Lung (tissue), 12 donors: ENCODE results near the gene NAV2. TPM values are rescaled to one million over a fixed set of nuclear protein-coding genes. Genes with fewer than 3 reads are reported as not detected.

Experiments
- ATAC-seq: fragments of 200-7000 bp; cut with Tn5 transposase; one replicate; pipeline ENCODE4 v1.9.1; 2020; ENCODE audit warnings: moderate number of reproducible peaks; ENCODE audit not compliant: insufficient read depth, low FRiP score
- DNase-seq, 3 donors: peaks; one replicate each; pipeline ENCODE4 v3.0.0-alpha.2; 2013 to 2017
- H3K27ac ChIP-seq, 2 donors: one replicate each; pipeline ENCODE4 v1.5.1; 2013; ENCODE audit warnings: mild to moderate bottlenecking in 2 of 2, moderate library complexity in 2 of 2, control low read depth in 1 of 2, inconsistent platforms in 1 of 2, low read depth in 1 of 2, low read length in 1 of 2
- H3K27me3 ChIP-seq, 3 donors: one replicate each; pipeline ENCODE4 v1.5.1; 2013; ENCODE audit warnings: low read length in 2 of 3; ENCODE audit not compliant: control insufficient read depth in 3 of 3, insufficient read depth in 3 of 3
- H3K36me3 ChIP-seq, 4 donors: one replicate each; pipeline ENCODE4 v1.5.1; 2013; ENCODE audit warnings: low read length in 4 of 4, mild to moderate bottlenecking in 1 of 4, moderate library complexity in 1 of 4; ENCODE audit not compliant: control insufficient read depth in 4 of 4, insufficient read depth in 4 of 4
- H3K4me1 ChIP-seq, 5 donors: one replicate each; pipeline ENCODE4 v1.5.1; 2013; ENCODE audit warnings: low read length in 5 of 5, mild to moderate bottlenecking in 2 of 5, moderate library complexity in 1 of 5; ENCODE audit not compliant: control insufficient read depth in 5 of 5, insufficient read depth in 5 of 5
- H3K4me3 ChIP-seq: one replicate; pipeline ENCODE4 v1.5.1; 2013; ENCODE audit warnings: mild to moderate bottlenecking, control low read depth, moderate library complexity
- H3K9ac ChIP-seq, 2 donors: one replicate each; pipeline ENCODE4 v1.5.1; 2013; ENCODE audit warnings: low read length in 2 of 2, control low read depth in 1 of 2; ENCODE audit not compliant: insufficient read depth in 1 of 2
- H3K9me3 ChIP-seq, 4 donors: one replicate each; pipeline ENCODE4 v1.5.1; 2013; ENCODE audit warnings: low read length in 3 of 4, mild to moderate bottlenecking in 1 of 4, moderate library complexity in 1 of 4; ENCODE audit not compliant: control insufficient read depth in 4 of 4, insufficient read depth in 3 of 4
- WGBS, 2 donors: extraction: QIAGEN DNeasy Blood & Tissue Kit; methylation state at CpG; one replicate each; pipeline ENCODE4 v1.1.7; 2013; 5-methylcytosine and 5-hydroxymethylcytosine counted together
- polyA plus RNA-seq, 2 donors: library from polyadenylated mRNA; stranded (reverse); fragments of 200-250 nt; gene quantifications; one replicate each; pipeline ENCODE4 v1.2.1, GENCODE V29; 2013
- total RNA-seq, 2 donors: library from RNA; depleted of rRNA in 1 of 2; stranded (reverse); fragments of >200 nt in 1 of 2; gene quantifications; one replicate each; pipeline ENCODE4 v1.2.1, GENCODE V29; 2014 to 2021
- TF ChIP-seq, protein P1 (sequence below): IDR thresholded peaks from 2 replicates; pipeline ENCODE4 v1.5.1; 2012; ENCODE audit warnings: mild to moderate bottlenecking; ENCODE audit errors: control extremely low read depth, extremely low read depth
- donor health status: control.
- donor health status: control.
- donor health status: Bipolar disorder and iron deficiency.
- donor health status: healthy.
- donor health status: DM: yes; HTN: yes; CAD: no.

Gene NAV2
- total and polyA plus RNA-seq, 4 donors, result 6.8 to 47.9 (median 20.2) TPM

DNA sequence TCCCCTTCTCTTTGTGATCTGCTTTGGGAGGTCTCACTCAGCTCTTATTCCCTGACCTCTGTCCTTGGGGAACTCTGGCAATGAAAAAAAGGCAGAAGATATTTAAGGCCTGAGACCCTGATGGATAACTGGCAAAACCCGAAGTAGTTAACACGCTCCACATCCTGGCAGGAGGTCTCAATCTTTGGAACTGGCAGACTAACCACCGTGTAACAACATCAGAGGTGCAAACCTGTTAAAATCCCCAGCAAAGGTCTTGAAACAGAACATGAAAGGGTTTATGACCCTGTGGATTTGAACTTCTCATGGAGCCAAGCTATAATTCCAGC is 287.3 kb downstream of the NAV2 start:
- DNase-seq, result no peak
- Histone ChIP-seq H3K9me3 (no peaks in the 10 kb centered on the region), H3K4me1 (peaks cover 0 to 16% (median 5%) of the 10 kb centered on the region in 5 donors), H3K4me3 (no peak overlapping the region), H3K27me3 (no peaks in the 10 kb centered on the region), H3K9ac (no peak overlapping the region), H3K27ac (peak overlapping the region; percentile 82 to 88), H3K36me3 (peaks cover 0 to 1% (median 0%) of the 10 kb centered on the region in 4 donors)
- WGBS, 2 donors, result 67 to 80% methylated on average over 3 of the region's 3 CpGs
- no peak for ATAC-seq
- TF ChIP-seq, protein P1, sequence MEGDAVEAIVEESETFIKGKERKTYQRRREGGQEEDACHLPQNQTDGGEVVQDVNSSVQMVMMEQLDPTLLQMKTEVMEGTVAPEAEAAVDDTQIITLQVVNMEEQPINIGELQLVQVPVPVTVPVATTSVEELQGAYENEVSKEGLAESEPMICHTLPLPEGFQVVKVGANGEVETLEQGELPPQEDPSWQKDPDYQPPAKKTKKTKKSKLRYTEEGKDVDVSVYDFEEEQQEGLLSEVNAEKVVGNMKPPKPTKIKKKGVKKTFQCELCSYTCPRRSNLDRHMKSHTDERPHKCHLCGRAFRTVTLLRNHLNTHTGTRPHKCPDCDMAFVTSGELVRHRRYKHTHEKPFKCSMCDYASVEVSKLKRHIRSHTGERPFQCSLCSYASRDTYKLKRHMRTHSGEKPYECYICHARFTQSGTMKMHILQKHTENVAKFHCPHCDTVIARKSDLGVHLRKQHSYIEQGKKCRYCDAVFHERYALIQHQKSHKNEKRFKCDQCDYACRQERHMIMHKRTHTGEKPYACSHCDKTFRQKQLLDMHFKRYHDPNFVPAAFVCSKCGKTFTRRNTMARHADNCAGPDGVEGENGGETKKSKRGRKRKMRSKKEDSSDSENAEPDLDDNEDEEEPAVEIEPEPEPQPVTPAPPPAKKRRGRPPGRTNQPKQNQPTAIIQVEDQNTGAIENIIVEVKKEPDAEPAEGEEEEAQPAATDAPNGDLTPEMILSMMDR, result no peak

DNA sequence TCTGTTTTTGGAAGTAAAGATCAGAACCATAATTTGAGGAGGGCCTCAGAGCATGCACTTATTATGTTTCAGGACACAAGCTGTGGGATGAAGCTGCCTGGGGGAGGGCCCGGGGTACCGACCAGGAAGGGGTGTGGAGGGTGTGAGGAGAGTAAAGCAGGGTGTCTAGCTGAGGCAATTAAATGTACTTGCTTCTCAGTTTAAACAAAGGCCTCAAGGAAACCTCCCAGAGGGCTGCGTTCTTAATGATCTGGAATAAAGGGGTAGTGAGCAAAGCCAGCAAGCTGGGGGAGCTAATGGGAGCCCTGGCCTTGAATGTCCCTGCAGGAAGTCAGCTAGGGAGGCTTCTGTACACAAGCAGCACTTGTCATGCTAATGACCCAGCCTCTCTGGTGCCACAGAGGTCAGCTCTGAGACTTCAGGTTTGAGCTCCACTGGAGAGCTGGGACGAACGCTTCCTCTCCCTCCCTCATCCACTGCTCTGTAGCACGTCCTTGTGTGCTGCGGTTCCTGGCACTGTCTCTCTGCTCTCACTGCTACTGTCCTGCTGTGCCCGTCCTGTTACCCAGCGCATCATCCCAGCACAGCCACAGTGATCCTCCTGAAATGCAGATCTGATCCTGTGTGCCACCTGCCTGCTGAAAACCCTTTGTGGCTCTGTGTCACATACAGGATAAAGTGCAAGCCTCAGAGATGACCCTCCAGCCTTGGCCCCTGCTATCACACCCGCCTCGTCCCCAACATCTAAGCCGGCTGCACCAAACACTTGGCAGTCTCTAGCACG is 287.9 kb downstream of the NAV2 start:
- peak overlapping the region; percentile 82 to 88 for H3K27ac ChIP-seq
- peaks cover 0 to 16% (median 5%) of the 10 kb centered on the region in 5 donors for H3K4me1 ChIP-seq
- 52 to 80% methylated on average over 12 to 13 of the region's 13 CpGs for WGBS, 2 donors
- no peaks in the 10 kb centered on the region for H3K9me3 ChIP-seq
- H3K4me3 ChIP-seq, result no peak overlapping the region
- DNase-seq (peak in 2 of 3 donors; percentile 33 to 65), ATAC-seq (peak; percentile 63)
- peaks cover 0 to 1% (median 0%) of the 10 kb centered on the region in 4 donors for H3K36me3 ChIP-seq
- no peak overlapping the region for H3K9ac ChIP-seq
- no peaks in the 10 kb centered on the region for H3K27me3 ChIP-seq
- TF ChIP-seq, protein P1, result no peak

DNA sequence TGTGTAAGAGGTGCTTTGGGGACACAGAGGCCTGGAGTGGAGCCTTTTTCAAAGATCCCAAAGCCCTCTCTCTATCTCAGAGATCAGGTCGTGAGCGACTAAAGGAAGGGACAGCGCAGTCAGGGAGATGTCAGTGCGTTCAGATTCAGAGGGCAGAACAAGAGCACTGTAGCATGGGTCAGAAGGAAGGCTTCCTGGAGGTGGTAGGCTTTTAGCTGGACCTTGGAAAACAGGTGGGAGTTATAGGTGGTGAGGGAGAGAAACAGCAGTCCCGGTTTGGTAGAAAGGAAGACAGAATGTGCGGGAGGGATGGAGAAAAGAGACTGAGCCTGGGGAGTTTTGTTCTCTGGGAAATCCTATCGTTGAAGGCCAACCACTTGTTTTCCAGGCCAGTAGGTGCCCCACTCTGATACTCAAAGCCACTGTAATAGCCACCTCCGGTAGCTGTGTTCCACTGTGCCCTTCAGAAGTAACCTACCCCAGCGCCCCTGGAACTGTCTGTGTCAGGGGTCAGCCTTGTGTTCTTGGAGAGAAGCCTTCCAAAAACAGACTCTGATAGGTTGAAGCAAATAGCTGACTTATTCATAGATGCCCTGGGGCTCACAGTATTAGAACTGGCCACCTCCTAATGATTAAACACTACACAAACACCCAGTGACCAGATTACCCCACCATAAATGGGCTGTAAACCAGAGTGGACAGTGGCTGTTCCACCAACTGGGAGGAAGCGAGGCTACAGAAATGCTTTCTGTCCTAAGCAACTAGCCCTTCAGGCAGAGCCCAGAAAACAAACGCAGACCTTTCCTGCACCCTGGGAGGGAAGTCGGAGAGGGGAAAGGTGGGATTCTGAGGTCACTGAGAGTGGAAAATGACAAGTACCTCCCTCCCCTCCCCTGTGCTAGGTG is 289.9 kb downstream of the NAV2 start:
- Histone ChIP-seq H3K9ac (no peak overlapping the region), H3K27ac (peak overlapping the region in 1 of 2 donors; percentile 2)
- no peak for ATAC-seq

More for the DNA sequence above, 289.9 kb downstream of the NAV2 start:
- Histone ChIP-seq H3K27me3 (no peaks in the 10 kb centered on the region), H3K36me3 (no peaks in the 10 kb centered on the region), H3K4me1 (peaks cover 0 to 12% (median 5%) of the 10 kb centered on the region in 5 donors), H3K9me3 (no peaks in the 10 kb centered on the region), H3K4me3 (no peak overlapping the region)
- 91 to 95% methylated on average over 12 of the region's 12 CpGs for WGBS, 2 donors
- no peak for DNase-seq
- TF ChIP-seq, protein P1, result no peak
